ENCODE data around the gene PADI1.

The PADI1 gene

DNA sequence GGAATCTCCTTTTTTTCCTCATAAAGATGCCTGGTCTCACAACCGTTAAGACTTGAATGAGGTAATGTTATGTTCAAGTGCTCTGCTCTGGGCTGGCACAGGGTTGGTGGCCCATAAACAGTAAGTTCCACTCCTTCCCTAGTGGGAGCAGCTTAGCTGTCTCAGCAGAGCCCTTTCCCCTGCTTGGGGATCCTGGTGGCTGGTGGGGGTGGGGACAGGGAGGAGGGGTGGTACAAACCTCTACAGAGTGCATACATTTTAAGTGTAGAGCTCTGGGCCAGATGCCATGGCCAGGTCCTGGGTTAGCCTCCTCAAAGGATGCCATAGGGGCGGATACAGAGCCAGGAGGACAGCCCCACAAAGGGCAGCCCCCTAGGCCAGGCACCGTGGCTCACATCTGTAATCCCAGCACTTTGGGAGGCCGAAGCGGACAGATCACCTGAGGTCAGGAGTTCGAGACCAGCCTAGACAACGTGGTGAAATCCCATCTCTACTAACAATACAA lies 20.7 kb upstream of the PADI1 start:
- Histone ChIP-seq H3K9ac (ENCODE audit: low read depth, low read length) (no peak overlapping the region), H3K4me3 (ENCODE audit: low read depth in 1 of 2, low read length in 2 of 2) (no peak overlapping the region), H3K9me3 (ENCODE audit: insufficient read depth, low read length, severe bottlenecking) (peaks cover 5% of the 10 kb centered on the region), H3K4me2 (ENCODE audit: insufficient read depth, low read length) (no peak overlapping the region), H2AFZ (ENCODE audit: low read depth, low read length) (no peak overlapping the region), H4K20me1 (ENCODE audit: insufficient read depth, low read length) (no peaks in the 10 kb centered on the region; the same call in 1 of the 2 replicates), H3K79me2 (ENCODE audit: insufficient read depth, low read length) (no peaks in the 10 kb centered on the region), H3K4me1 (ENCODE audit: insufficient read depth, low read length) (no peaks in the 10 kb centered on the region), H3K36me3 (ENCODE audit: insufficient read depth, low read length) (no peaks in the 10 kb centered on the region), H3K27ac (ENCODE audit: low read length) (no peak overlapping the region), H3K27me3 (ENCODE audit: insufficient read depth, low read length, poor library complexity) (peaks cover 3% of the 10 kb centered on the region)
- no peak for TF ChIP-seq EZH2 (IDR thresholded peaks at IDR 0.05; ENCODE audit: borderline replicate concordance, low read depth, low read length, severe bottlenecking)
- TF ChIP-seq, protein P1, sequence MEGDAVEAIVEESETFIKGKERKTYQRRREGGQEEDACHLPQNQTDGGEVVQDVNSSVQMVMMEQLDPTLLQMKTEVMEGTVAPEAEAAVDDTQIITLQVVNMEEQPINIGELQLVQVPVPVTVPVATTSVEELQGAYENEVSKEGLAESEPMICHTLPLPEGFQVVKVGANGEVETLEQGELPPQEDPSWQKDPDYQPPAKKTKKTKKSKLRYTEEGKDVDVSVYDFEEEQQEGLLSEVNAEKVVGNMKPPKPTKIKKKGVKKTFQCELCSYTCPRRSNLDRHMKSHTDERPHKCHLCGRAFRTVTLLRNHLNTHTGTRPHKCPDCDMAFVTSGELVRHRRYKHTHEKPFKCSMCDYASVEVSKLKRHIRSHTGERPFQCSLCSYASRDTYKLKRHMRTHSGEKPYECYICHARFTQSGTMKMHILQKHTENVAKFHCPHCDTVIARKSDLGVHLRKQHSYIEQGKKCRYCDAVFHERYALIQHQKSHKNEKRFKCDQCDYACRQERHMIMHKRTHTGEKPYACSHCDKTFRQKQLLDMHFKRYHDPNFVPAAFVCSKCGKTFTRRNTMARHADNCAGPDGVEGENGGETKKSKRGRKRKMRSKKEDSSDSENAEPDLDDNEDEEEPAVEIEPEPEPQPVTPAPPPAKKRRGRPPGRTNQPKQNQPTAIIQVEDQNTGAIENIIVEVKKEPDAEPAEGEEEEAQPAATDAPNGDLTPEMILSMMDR (IDR thresholded peaks at IDR 0.05; ENCODE audit: borderline replicate concordance, extremely low read depth, low read length, poor library complexity, severe bottlenecking): no peak
- DNase-seq (no peak), ATAC-seq (ENCODE audit: insufficient read depth, low read depth) (no peak)

- Histone ChIP-seq H3K27me3 (ENCODE audit: insufficient read depth, low read length, poor library complexity) (peaks cover 3% of the 10 kb centered on the region), H3K9me3 (ENCODE audit: insufficient read depth, low read length, severe bottlenecking) (peaks cover 5% of the 10 kb centered on the region), H3K4me1 (ENCODE audit: insufficient read depth, low read length) (no peaks in the 10 kb centered on the region), H3K27ac (ENCODE audit: low read length) (no peak overlapping the region), H3K79me2 (ENCODE audit: insufficient read depth, low read length) (no peaks in the 10 kb centered on the region), H3K9ac (ENCODE audit: low read depth, low read length) (no peak overlapping the region), H3K36me3 (ENCODE audit: insufficient read depth, low read length) (no peaks in the 10 kb centered on the region), H3K4me3 (ENCODE audit: low read depth in 1 of 2, low read length in 2 of 2) (no peak overlapping the region), H2AFZ (ENCODE audit: low read depth, low read length) (no peak overlapping the region), H4K20me1 (ENCODE audit: insufficient read depth, low read length) (no peaks in the 10 kb centered on the region; the same call in 1 of the 2 replicates), H3K4me2 (ENCODE audit: insufficient read depth, low read length) (no peak overlapping the region)
- ATAC-seq (ENCODE audit: insufficient read depth, low read depth) (no peak), DNase-seq (no peak)
- TF ChIP-seq EZH2 (IDR thresholded peaks at IDR 0.05; ENCODE audit: borderline replicate concordance, low read depth, low read length, severe bottlenecking): no peak
- TF ChIP-seq, protein P1 (IDR thresholded peaks at IDR 0.05; ENCODE audit: borderline replicate concordance, extremely low read depth, low read length, poor library complexity, severe bottlenecking): no peak
Measured at GRCh38 chr1:17184822-17185484, 20.0 kb upstream of the PADI1 start.

DNA sequence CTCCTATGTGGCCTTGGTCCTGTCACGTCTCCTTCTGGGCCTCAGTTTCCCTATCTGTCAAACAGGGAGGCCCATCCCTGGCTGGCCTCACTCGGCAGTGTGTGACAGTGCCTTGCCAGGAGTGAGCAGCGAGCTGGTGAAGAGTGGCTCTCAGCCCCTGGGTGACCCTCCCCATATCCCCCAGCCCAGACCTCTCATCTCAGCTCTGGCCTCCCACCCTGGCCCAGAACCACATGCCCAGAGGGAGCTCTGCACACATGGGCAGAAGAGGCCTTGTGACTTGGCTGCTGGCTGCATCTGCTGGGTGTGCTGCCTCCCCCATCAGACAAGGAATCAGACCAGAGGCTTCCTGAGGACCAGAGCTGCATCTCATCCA lies 19.5 kb upstream of the PADI1 start:
- no peaks in the 10 kb centered on the region for H3K79me2 ChIP-seq (ENCODE audit: insufficient read depth, low read length)
- H3K9ac ChIP-seq (ENCODE audit: low read depth, low read length): no peak overlapping the region
- no peak overlapping the region for H3K27ac ChIP-seq (ENCODE audit: low read length)
- ATAC-seq (ENCODE audit: insufficient read depth, low read depth) (no peak), DNase-seq (no peak)
- H4K20me1 ChIP-seq (ENCODE audit: insufficient read depth, low read length): no peaks in the 10 kb centered on the region; the same call in 1 of the 2 replicates
- no peak overlapping the region for H3K4me3 ChIP-seq (ENCODE audit: low read depth in 1 of 2, low read length in 2 of 2)
- peaks cover 5% of the 10 kb centered on the region for H3K9me3 ChIP-seq (ENCODE audit: insufficient read depth, low read length, severe bottlenecking)
- no peak for TF ChIP-seq EZH2 (IDR thresholded peaks at IDR 0.05; ENCODE audit: borderline replicate concordance, low read depth, low read length, severe bottlenecking)
- TF ChIP-seq, protein P1 (IDR thresholded peaks at IDR 0.05; ENCODE audit: borderline replicate concordance, extremely low read depth, low read length, poor library complexity, severe bottlenecking): no peak
- H3K27me3 ChIP-seq (ENCODE audit: insufficient read depth, low read length, poor library complexity): peaks cover 3% of the 10 kb centered on the region
- H3K4me1 ChIP-seq (ENCODE audit: insufficient read depth, low read length): no peaks in the 10 kb centered on the region
- no peaks in the 10 kb centered on the region for H3K36me3 ChIP-seq (ENCODE audit: insufficient read depth, low read length)
- H3K4me2 ChIP-seq (ENCODE audit: insufficient read depth, low read length): no peak overlapping the region
- no peak overlapping the region for H2AFZ ChIP-seq (ENCODE audit: low read depth, low read length)
